IgD-negative memory B cell (primary cell): Measurements from ENCODE around the gene ZNF536. TPM values are rescaled to one million over a fixed set of nuclear protein-coding genes. Genes with fewer than 3 reads are reported as not detected.
A peak's percentile ranks its signal among the peaks of the same experiment; 100 is the strongest.
"Not testable (repeated sequence)": the region's sequence is repeated elsewhere in the genome, so short reads cannot be mapped to it uniquely, and the experiment has no call there.

Source experiments
- H3K27ac Mint-ChIP-seq, 3 donors: one replicate each; pipeline ENCODE4 v1.8.0; 2020 to 2022; ENCODE audit warnings: mild to moderate bottlenecking in 3 of 3, mixed read lengths in 3 of 3, moderate library complexity in 1 of 3
- H3K27me3 Mint-ChIP-seq: one replicate; pipeline ENCODE4 v1.8.0; 2021; ENCODE audit warnings: mixed read lengths
- H3K36me3 Mint-ChIP-seq: one replicate; pipeline ENCODE4 v1.8.0; 2020; ENCODE audit warnings: mild to moderate bottlenecking, mixed read lengths
- H3K4me1 Mint-ChIP-seq, 3 donors: one replicate each; pipeline ENCODE4 v1.8.0; 2020 to 2022; ENCODE audit warnings: mixed read lengths in 3 of 3, mild to moderate bottlenecking in 1 of 3
- H3K4me3 Mint-ChIP-seq, 4 donors: one replicate each; pipeline ENCODE4 v1.8.0; 2020 to 2022; ENCODE audit warnings: mild to moderate bottlenecking in 4 of 4, mixed read lengths in 4 of 4, moderate library complexity in 3 of 4
- H3K9me3 Mint-ChIP-seq, 3 donors: one replicate each; pipeline ENCODE4 v1.8.0; 2020 to 2021; ENCODE audit warnings: mixed read lengths in 3 of 3, mild to moderate bottlenecking in 1 of 3
- polyA plus RNA-seq: library from polyadenylated mRNA; unstranded; fragments of 300-500 nt; fragmentation: Illumina TruSeq; gene quantifications from one replicate; pipeline ENCODE4 v1.2.3, GENCODE V29; 2021

The ZNF536 gene
- polyA plus RNA-seq, 1 donor from 2014 or later: not detected

- Mint-ChIP-seq H3K9me3 (peaks cover 0 to 8% (median 0%) of the 10 kb centered on the region in 3 donors), H3K4me1 (peaks cover 0 to 2% (median 0%) of the 10 kb centered on the region in 3 donors), H3K27ac (no peak overlapping the region), H3K36me3 (peaks cover 1% of the 10 kb centered on the region), H3K4me3 (no peak overlapping the region), H3K27me3 (no peaks in the 10 kb centered on the region)
Measured at GRCh38 chr19:30492586-30493270, 120.5 kb downstream of the ZNF536 start.

- Mint-ChIP-seq H3K36me3 (no peaks in the 10 kb centered on the region), H3K27ac (no peak overlapping the region), H3K4me1 (no peaks in the 10 kb centered on the region), H3K27me3 (no peaks in the 10 kb centered on the region), H3K9me3 (peaks cover 1 to 4% (median 3%) of the 10 kb centered on the region in 3 donors), H3K4me3 (no peak overlapping the region)
Measured at GRCh38 chr19:30497034-30497433, 124.8 kb downstream of the ZNF536 start.

- not testable (repeated sequence) for H3K4me1 Mint-ChIP-seq, H3K9me3 Mint-ChIP-seq, H3K27me3 Mint-ChIP-seq, H3K4me3 Mint-ChIP-seq, H3K27ac Mint-ChIP-seq, H3K36me3 Mint-ChIP-seq
Measured at GRCh38 chr19:30498085-30498484, 125.9 kb downstream of the ZNF536 start.

GRCh38 chr19:30498707-30499106 lies 126.5 kb downstream of the ZNF536 start:
- Mint-ChIP-seq H3K27ac (no peak overlapping the region), H3K27me3 (no peaks in the 10 kb centered on the region), H3K4me3 (no peak overlapping the region), H3K4me1 (no peaks in the 10 kb centered on the region), H3K9me3 (peaks cover 3 to 4% (median 4%) of the 10 kb centered on the region in 3 donors), H3K36me3 (no peaks in the 10 kb centered on the region)

GRCh38 chr19:30504272-30504671 lies 132.1 kb downstream of the ZNF536 start:
- no peak overlapping the region for H3K4me3 Mint-ChIP-seq
- no peaks in the 10 kb centered on the region for H3K27me3 Mint-ChIP-seq
- peaks cover 0 to 4% (median 0%) of the 10 kb centered on the region in 3 donors for H3K9me3 Mint-ChIP-seq
- no peak overlapping the region for H3K27ac Mint-ChIP-seq
- H3K4me1 Mint-ChIP-seq: no peaks in the 10 kb centered on the region
- H3K36me3 Mint-ChIP-seq: no peaks in the 10 kb centered on the region

GRCh38 chr19:30512176-30513081 lies 140.2 kb downstream of the ZNF536 start:
- Mint-ChIP-seq H3K27me3 (no peaks in the 10 kb centered on the region), H3K36me3 (no peaks in the 10 kb centered on the region), H3K9me3 (peaks cover 0 to 2% (median 0%) of the 10 kb centered on the region in 3 donors), H3K4me3 (no peak overlapping the region), H3K4me1 (no peaks in the 10 kb centered on the region), H3K27ac (no peak overlapping the region)

- peaks cover 0 to 2% (median 0%) of the 10 kb centered on the region in 3 donors for H3K9me3 Mint-ChIP-seq
- no peaks in the 10 kb centered on the region for H3K27me3 Mint-ChIP-seq
- H3K4me3 Mint-ChIP-seq: no peak overlapping the region
- H3K36me3 Mint-ChIP-seq: no peaks in the 10 kb centered on the region
- H3K4me1 Mint-ChIP-seq: no peaks in the 10 kb centered on the region
- no peak overlapping the region for H3K27ac Mint-ChIP-seq
Measured at GRCh38 chr19:30513082-30513411, 140.9 kb downstream of the ZNF536 start.

GRCh38 chr19:30516111-30516510 lies 143.9 kb downstream of the ZNF536 start:
- no peak overlapping the region for H3K27ac Mint-ChIP-seq
- peaks cover 0 to 6% (median 2%) of the 10 kb centered on the region in 3 donors for H3K9me3 Mint-ChIP-seq
- H3K4me3 Mint-ChIP-seq: no peak overlapping the region
- no peaks in the 10 kb centered on the region for H3K36me3 Mint-ChIP-seq
- no peaks in the 10 kb centered on the region for H3K4me1 Mint-ChIP-seq
- no peaks in the 10 kb centered on the region for H3K27me3 Mint-ChIP-seq

- no peaks in the 10 kb centered on the region for H3K27me3 Mint-ChIP-seq
- no peaks in the 10 kb centered on the region for H3K4me1 Mint-ChIP-seq
- H3K27ac Mint-ChIP-seq: no peak overlapping the region
- H3K36me3 Mint-ChIP-seq: no peaks in the 10 kb centered on the region
- peaks cover 0 to 6% (median 2%) of the 10 kb centered on the region in 3 donors for H3K9me3 Mint-ChIP-seq
- no peak overlapping the region for H3K4me3 Mint-ChIP-seq
Measured at GRCh38 chr19:30516531-30516930, 144.3 kb downstream of the ZNF536 start.

GRCh38 chr19:30518965-30519606 lies 146.9 kb downstream of the ZNF536 start:
- Mint-ChIP-seq H3K27ac (no peak overlapping the region), H3K27me3 (no peaks in the 10 kb centered on the region), H3K4me1 (no peaks in the 10 kb centered on the region), H3K36me3 (no peaks in the 10 kb centered on the region), H3K9me3 (peaks cover 0 to 6% (median 2%) of the 10 kb centered on the region in 3 donors), H3K4me3 (no peak overlapping the region)

GRCh38 chr19:30519607-30520205 lies 147.5 kb downstream of the ZNF536 start:
- Mint-ChIP-seq H3K4me3 (peak overlapping the region in 1 of 4 donors; percentile 0), H3K4me1 (no peaks in the 10 kb centered on the region), H3K27ac (no peak overlapping the region), H3K9me3 (peaks cover 0 to 6% (median 0%) of the 10 kb centered on the region in 3 donors), H3K36me3 (no peaks in the 10 kb centered on the region), H3K27me3 (peaks cover 2% of the 10 kb centered on the region)

- H3K4me1 Mint-ChIP-seq: no peaks in the 10 kb centered on the region
- no peaks in the 10 kb centered on the region for H3K36me3 Mint-ChIP-seq
- H3K4me3 Mint-ChIP-seq: no peak overlapping the region
- no peak overlapping the region for H3K27ac Mint-ChIP-seq
- H3K9me3 Mint-ChIP-seq: peaks cover 0 to 6% (median 0%) of the 10 kb centered on the region in 3 donors
- H3K27me3 Mint-ChIP-seq: peaks cover 2% of the 10 kb centered on the region
Measured at GRCh38 chr19:30520735-30521479, 148.7 kb downstream of the ZNF536 start.

GRCh38 chr19:30521937-30522336 lies 149.8 kb downstream of the ZNF536 start:
- Mint-ChIP-seq H3K9me3 (peaks cover 0 to 6% (median 0%) of the 10 kb centered on the region in 3 donors), H3K4me3 (no peak overlapping the region), H3K4me1 (no peaks in the 10 kb centered on the region), H3K27ac (no peak overlapping the region), H3K27me3 (peaks cover 2% of the 10 kb centered on the region), H3K36me3 (no peaks in the 10 kb centered on the region)

- Mint-ChIP-seq H3K4me1 (no peaks in the 10 kb centered on the region), H3K9me3 (peaks cover 0 to 6% (median 0%) of the 10 kb centered on the region in 3 donors), H3K36me3 (no peaks in the 10 kb centered on the region), H3K27ac (no peak overlapping the region), H3K27me3 (peaks cover 2% of the 10 kb centered on the region), H3K4me3 (no peak overlapping the region)
Measured at GRCh38 chr19:30522341-30522740, 150.2 kb downstream of the ZNF536 start.
